ENCODE results near the gene PYY. TPM values are rescaled to one million over a fixed set of nuclear protein-coding genes. Genes with fewer than 3 reads are reported as not detected.

Gene PYY
- total RNA-seq = not detected

- no peak within 1 kb of the TSS for H3K4me3 ChIP-seq
- no peaks in the 10 kb centered on the region for H3K9me3 ChIP-seq
- H3K4me1 ChIP-seq = peaks cover 10% of the 10 kb centered on the region
- DNase-seq (ENCODE audit: extremely low spot score in 2 of 2) = no peak
- no peak within 1 kb of the TSS for H3K27ac ChIP-seq
- no peak for TF ChIP-seq POLR2AphosphoS5 (IDR thresholded peaks at IDR 0.05; ENCODE audit: insufficient read depth in 1 of 2, low read depth in 1 of 2)
- no peak for TF ChIP-seq CTCF (IDR thresholded peaks at IDR 0.05)
- no peak for TF ChIP-seq POLR2A (IDR thresholded peaks at IDR 0.05)
- intact Hi-C loops (cut with DNase I) = no loop called here
- H3K36me3 ChIP-seq = no peaks in the 10 kb centered on the region
- peaks cover 4% of the 10 kb centered on the region for H3K27me3 ChIP-seq
These were observed at the start of gene PYY for GRCh38 chr17:43953746-43954145. Gene PYY (minus strand): TSS chr17:43953940. CDS start chr17:43953483, 457 bp downstream.

DNA sequence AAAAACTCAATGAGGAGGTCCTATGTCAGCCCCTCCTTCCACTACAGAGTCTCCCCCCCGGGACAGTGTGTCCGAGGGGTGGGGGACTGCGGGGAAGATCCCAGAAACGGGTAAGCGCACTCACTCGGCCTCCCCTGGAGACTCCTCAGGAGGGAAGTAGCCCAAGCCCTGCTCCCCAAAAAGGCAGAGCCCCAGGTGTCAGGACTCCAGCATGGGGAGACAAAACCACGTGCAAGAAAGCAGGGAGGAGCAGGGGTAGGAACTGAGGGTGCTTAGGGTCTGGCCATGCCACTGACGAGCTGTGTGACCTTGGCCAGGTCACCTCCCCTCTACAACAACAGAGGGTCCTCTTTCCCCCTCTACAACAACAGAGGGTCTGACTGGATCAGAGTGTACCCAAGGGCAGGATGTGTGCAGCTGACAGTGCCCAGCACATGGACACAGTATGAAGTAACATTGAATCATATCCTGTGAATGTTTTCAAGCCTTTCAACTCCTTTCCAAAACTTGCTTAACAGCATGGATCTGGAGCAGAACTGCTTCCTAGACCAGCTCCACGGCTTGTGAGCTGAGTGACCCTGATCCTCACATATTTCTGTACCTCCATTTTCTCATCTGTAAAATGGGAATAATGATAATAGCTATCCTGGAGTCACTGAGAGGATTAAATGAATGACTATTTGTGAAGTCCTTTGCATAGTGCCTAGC lies 48.6 kb upstream of the PYY start:
- no peaks in the 10 kb centered on the region for H3K27me3 ChIP-seq
- TF ChIP-seq POLR2A (IDR thresholded peaks at IDR 0.05) (no peak), POLR2AphosphoS5 (IDR thresholded peaks at IDR 0.05; ENCODE audit: insufficient read depth in 1 of 2, low read depth in 1 of 2) (no peak), CTCF (IDR thresholded peaks at IDR 0.05) (no peak)
- no peak overlapping the region for H3K4me3 ChIP-seq
- peaks cover 29% of the 10 kb centered on the region for H3K4me1 ChIP-seq
- no peaks in the 10 kb centered on the region for H3K36me3 ChIP-seq
- no peak for DNase-seq (ENCODE audit: extremely low spot score in 2 of 2)
- intact Hi-C loops (cut with DNase I) = no loop called here
- no peaks in the 10 kb centered on the region for H3K9me3 ChIP-seq
- no peak overlapping the region for H3K27ac ChIP-seq

DNA sequence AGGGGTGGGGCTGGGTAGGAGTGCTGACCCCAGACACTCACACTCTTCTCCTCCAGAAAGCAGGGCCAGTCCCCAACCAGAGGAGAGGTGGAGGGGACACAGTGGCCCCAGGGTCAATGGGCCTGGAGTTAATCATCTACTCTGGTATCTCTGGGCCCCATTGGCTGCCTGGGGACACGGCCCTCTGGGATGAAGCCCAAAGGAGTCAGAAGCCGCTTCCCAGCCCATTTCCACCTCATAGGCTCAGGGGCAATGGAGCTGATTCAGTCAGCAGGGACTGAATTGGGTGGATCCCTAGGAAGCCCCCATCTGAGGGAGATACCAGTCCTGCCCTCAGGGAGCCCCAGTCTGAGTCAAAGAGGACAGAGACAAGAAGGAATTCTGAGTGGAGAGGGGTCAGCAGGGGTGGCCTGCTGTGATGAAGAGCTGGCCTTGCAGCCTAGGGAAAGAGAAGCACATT lies 47.8 kb upstream of the PYY start:
- TF ChIP-seq POLR2AphosphoS5 (IDR thresholded peaks at IDR 0.05; ENCODE audit: insufficient read depth in 1 of 2, low read depth in 1 of 2) = no peak
- no peak for TF ChIP-seq POLR2A (IDR thresholded peaks at IDR 0.05)
- TF ChIP-seq CTCF (IDR thresholded peaks at IDR 0.05) = no peak

DNA sequence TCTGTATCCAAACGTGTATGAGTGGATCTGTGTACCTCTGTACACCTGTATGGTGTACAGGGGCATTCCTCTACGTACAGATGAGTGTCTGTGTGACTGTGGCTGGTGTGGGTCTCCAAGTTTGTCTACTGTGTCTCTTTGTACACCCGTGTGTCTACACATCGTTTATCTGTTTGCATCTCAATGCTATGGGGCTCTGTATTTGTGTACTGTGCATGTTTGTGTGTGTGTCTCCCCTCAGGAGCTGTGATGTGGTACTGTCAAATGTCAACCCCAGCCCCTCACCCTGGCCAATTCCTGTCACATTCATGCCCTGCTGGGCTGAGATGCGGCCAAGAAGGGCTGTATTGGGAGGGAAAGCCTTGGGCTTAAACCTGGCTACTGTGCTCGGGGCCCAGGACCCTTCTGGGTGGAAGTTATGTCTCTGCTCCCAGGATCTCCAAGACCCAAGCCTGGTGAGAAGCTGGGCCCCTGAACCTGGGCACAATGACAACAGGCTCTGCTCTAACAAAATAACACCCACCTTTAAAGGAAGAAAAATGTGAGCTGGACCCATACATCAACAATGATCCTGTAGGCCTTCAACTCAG lies 47.2 kb upstream of the PYY start:
- TF ChIP-seq CTCF (IDR thresholded peaks at IDR 0.05) (no peak), POLR2AphosphoS5 (IDR thresholded peaks at IDR 0.05; ENCODE audit: insufficient read depth in 1 of 2, low read depth in 1 of 2) (no peak), POLR2A (IDR thresholded peaks at IDR 0.05) (no peak)
- Histone ChIP-seq H3K9me3 (no peaks in the 10 kb centered on the region), H3K36me3 (no peaks in the 10 kb centered on the region), H3K27ac (no peak overlapping the region), H3K4me3 (no peak overlapping the region), H3K4me1 (peaks cover 18% of the 10 kb centered on the region), H3K27me3 (no peaks in the 10 kb centered on the region)
- no peak for DNase-seq (ENCODE audit: extremely low spot score in 2 of 2)
- intact Hi-C loops (cut with DNase I) = no loop called here

More for the DNA sequence above, 47.8 kb upstream of the PYY start:
- no peaks in the 10 kb centered on the region for H3K27me3 ChIP-seq
- DNase-seq (ENCODE audit: extremely low spot score in 2 of 2) = no peak
- intact Hi-C loops (cut with DNase I) = no loop called here
- H3K27ac ChIP-seq = no peak overlapping the region
- peaks cover 24% of the 10 kb centered on the region for H3K4me1 ChIP-seq
- H3K4me3 ChIP-seq = no peak overlapping the region
- H3K9me3 ChIP-seq = no peaks in the 10 kb centered on the region
- no peaks in the 10 kb centered on the region for H3K36me3 ChIP-seq
